HG03103 (cell line): Measurements from ENCODE around the gene FKBP11.
A peak's percentile ranks its signal among the peaks of the same experiment; 100 is the strongest.

ENCODE experiments used
- ATAC-seq: cut with Tn5 transposase; IDR thresholded peaks from one replicate; pipeline ENCODE4 v1.9.1; 2021; ENCODE audit warnings: low read depth; ENCODE audit not compliant: unreplicated experiment

FKBP11 gene

GRCh38 chr12:48956279-48957140 is 31.2 kb upstream of the FKBP11 start:
- no peak for ATAC-seq

- ATAC-seq = no peak
Measured at GRCh38 chr12:48954841-48955501, 29.7 kb upstream of the FKBP11 start.

- ATAC-seq = no peak
Measured at GRCh38 chr12:48954061-48954460, 28.8 kb upstream of the FKBP11 start.

GRCh38 chr12:48952691-48953090 is 27.4 kb upstream of the FKBP11 start:
- ATAC-seq = no peak

- ATAC-seq = no peak
Measured at GRCh38 chr12:48947727-48948126, 22.4 kb upstream of the FKBP11 start.

GRCh38 chr12:48946943-48947342 is 21.7 kb upstream of the FKBP11 start:
- ATAC-seq = no peak

GRCh38 chr12:48946205-48946604 is 20.9 kb upstream of the FKBP11 start:
- ATAC-seq = no peak

- no peak for ATAC-seq
Measured at GRCh38 chr12:48943221-48943620, 17.9 kb upstream of the FKBP11 start.

GRCh38 chr12:48940181-48940580 is 14.9 kb upstream of the FKBP11 start:
- no peak for ATAC-seq

GRCh38 chr12:48938805-48939204 is 13.5 kb upstream of the FKBP11 start:
- ATAC-seq = no peak

- no peak for ATAC-seq
Measured at GRCh38 chr12:48937170-48937569, 11.9 kb upstream of the FKBP11 start.

GRCh38 chr12:48936379-48936979 is 11.2 kb upstream of the FKBP11 start:
- ATAC-seq = no peak

- ATAC-seq = no peak
Measured at GRCh38 chr12:48934312-48934706, 9.0 kb upstream of the FKBP11 start.

- no peak for ATAC-seq
Measured at GRCh38 chr12:48933664-48934311, 8.5 kb upstream of the FKBP11 start.

GRCh38 chr12:48932878-48933277 is 7.6 kb upstream of the FKBP11 start:
- no peak for ATAC-seq

GRCh38 chr12:48930475-48930874 is 5.2 kb upstream of the FKBP11 start:
- no peak for ATAC-seq

GRCh38 chr12:48929551-48929950 is 4.3 kb upstream of the FKBP11 start:
- ATAC-seq = no peak

GRCh38 chr12:48927261-48927660 is 2.0 kb upstream of the FKBP11 start:
- ATAC-seq = no peak

- ATAC-seq = peak; percentile 64
Measured at GRCh38 chr12:48924617-48925303, 532 bp downstream of the FKBP11 start.

- no peak for ATAC-seq
Measured at GRCh38 chr12:48923117-48923516, 2.2 kb downstream of the FKBP11 start.
